Epithelial cell of esophagus (primary cell): ENCODE data around the gene CARD11.
A peak's percentile ranks its signal among the peaks of the same experiment; 100 is the strongest.
"Not testable (repeated sequence)": the region's sequence is repeated elsewhere in the genome, so short reads cannot be mapped to it uniquely, and the experiment has no call there.

Source experiments
- DNase-seq: peaks from one replicate; pipeline ENCODE4 v3.0.0; 2010; ENCODE audit warnings: low read depth
- H3K4me3 ChIP-seq: 2 replicates; pipeline ENCODE4 v1.5.1; 2011; ENCODE audit warnings: mild to moderate bottlenecking, low read length, control low read depth
- TF ChIP-seq, protein P1 (sequence below): IDR thresholded peaks from 2 replicates; pipeline ENCODE4 v1.5.1; 2011; ENCODE audit warnings: low read depth, mild to moderate bottlenecking, low read length, control low read depth, inconsistent platforms; ENCODE audit not compliant: insufficient read depth; ENCODE audit errors: missing control alignments

Gene CARD11

DNA sequence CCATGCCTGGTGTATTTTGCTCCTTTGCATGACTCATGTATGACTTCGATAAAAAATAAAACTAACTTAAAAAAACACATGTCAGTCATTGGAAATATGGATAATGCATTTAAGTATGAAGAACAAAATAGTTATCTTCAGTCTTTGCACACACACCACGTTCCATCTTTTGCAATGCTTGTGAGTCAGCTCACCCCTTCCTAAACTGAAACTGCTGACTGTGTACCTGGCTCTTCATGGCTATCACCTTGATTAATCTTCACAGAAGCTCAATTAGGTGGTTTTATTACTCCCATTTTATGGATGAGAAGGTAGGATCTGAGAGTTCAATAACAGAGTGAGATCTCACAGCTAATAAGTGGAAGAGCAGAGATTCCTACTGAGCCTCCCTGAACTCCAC, 79.5 kb downstream of the CARD11 start:
- DNase-seq = peak; percentile 63
- no peak overlapping the region for H3K4me3 ChIP-seq
- TF ChIP-seq, protein P1, sequence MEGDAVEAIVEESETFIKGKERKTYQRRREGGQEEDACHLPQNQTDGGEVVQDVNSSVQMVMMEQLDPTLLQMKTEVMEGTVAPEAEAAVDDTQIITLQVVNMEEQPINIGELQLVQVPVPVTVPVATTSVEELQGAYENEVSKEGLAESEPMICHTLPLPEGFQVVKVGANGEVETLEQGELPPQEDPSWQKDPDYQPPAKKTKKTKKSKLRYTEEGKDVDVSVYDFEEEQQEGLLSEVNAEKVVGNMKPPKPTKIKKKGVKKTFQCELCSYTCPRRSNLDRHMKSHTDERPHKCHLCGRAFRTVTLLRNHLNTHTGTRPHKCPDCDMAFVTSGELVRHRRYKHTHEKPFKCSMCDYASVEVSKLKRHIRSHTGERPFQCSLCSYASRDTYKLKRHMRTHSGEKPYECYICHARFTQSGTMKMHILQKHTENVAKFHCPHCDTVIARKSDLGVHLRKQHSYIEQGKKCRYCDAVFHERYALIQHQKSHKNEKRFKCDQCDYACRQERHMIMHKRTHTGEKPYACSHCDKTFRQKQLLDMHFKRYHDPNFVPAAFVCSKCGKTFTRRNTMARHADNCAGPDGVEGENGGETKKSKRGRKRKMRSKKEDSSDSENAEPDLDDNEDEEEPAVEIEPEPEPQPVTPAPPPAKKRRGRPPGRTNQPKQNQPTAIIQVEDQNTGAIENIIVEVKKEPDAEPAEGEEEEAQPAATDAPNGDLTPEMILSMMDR = no peak

DNA sequence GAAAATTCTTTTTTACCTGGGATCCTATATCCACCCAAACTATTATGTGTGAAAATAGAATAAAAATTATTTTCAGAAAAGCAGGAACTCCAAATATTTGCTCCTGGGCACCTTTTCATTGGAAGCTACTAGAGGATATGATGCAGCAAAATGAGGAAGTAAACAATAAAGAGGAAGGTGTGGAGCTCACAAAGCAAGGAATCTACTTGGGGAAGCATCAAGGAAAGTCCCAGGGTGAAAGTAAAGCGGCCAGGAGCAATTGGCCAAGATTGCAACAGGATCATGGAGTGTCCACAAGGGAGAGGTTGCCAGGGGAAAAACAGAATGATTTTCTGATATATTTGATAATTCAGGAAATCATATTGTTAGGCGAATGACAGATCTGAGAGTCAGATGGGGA, 80.8 kb downstream of the CARD11 start:
- TF ChIP-seq, protein P1 = no peak
- peak; percentile 38 for DNase-seq
- H3K4me3 ChIP-seq = no peak overlapping the region

- TF ChIP-seq, protein P1 = no peak
- DNase-seq = no peak
- H3K4me3 ChIP-seq = no peak overlapping the region
Observed at GRCh38 chr7:2959828-2960599, 83.7 kb downstream of the CARD11 start.

DNA sequence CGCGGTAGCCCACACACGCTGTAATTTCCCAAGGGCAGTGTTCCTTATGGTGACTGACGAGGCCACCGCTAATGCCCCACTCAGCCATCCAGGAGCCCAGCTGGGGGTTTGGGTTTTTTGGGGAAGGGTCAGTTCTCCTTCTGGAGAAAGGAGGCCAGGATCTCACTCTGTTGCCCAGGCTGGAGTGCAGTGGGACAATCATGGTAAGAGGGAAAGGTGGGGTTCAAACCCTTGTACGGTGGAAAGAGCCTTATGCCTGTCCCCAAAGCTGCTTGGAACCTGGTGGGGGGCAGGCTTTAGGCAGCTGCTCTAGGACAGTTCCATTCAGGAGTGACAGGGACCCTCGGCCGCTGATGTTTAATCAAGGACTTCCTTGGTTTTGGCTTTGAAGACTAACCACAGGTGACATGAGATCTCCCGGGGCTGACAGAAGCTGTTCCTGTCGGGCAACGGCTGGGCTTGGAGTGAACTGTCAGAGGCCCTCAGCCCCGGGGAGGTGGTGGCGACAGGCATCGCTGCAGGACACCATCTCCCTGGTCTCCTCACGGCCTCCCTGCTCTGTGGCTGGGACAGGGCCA, 84.5 kb downstream of the CARD11 start:
- no peak for DNase-seq
- TF ChIP-seq, protein P1 = no peak
- H3K4me3 ChIP-seq = no peak overlapping the region

DNA sequence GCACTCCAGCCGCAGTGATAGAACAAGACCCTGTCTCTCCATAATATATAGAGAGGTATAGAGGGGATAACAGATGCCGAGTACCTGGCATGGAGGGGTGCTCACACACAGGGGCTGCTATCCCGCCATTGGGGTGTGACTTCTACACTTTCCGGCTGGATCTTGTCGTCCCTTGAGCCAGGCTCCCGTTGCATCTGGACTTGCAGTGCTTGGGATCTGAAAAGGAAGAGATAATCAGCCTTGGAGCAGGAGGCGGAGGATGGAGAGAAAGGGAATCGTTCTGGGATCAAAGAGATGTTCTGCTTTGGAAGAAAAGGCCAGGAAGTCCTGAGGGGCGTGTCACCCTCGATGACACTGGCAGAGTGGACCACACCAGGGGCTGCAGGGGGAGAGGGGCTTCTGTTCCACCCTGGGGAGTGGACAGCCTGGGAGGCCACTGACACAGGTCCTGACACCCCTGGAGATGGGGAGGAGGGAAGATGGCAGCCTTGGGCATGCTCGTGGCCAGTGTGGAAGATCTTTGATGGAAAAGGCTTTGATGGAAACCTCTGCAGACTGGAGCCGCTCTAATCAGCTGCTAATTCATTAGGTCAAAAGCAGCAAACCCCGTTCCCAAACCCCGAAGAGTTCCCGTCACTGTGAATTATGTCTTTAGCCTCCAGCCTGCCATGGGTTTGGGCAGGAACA, 85.1 kb downstream of the CARD11 start:
- DNase-seq = no peak
- TF ChIP-seq, protein P1 = no peak
- no peak overlapping the region for H3K4me3 ChIP-seq

GRCh38 chr7:2957369-2957727, 86.3 kb downstream of the CARD11 start:
- not testable (repeated sequence) for DNase-seq

GRCh38 chr7:2956526-2957368, 86.9 kb downstream of the CARD11 start:
- DNase-seq = peak; percentile 95
- H3K4me3 ChIP-seq = no peak overlapping the region
- TF ChIP-seq, protein P1 = no peak

More at GRCh38 chr7:2957369-2957727, 86.3 kb downstream of the CARD11 start:
- H3K4me3 ChIP-seq = not testable (repeated sequence)
